ENCODE results near the gene OOSP4B.
"Not testable (repeated sequence)": the region's sequence is repeated elsewhere in the genome, so short reads cannot be mapped to it uniquely, and the experiment has no call there.

Gene OOSP4B

GRCh38 chr11:60016881-60017280 is at the start of gene OOSP4B:
Gene OOSP4B (plus strand): TSS chr11:60017181.
- H3K4me3 ChIP-seq (ENCODE audit: low read depth, low read length), result no peak within 1 kb of the TSS
- DNase-seq, result no peak
- H3K27ac ChIP-seq, result no peak within 1 kb of the TSS
- no peaks in the 10 kb centered on the region for H3K36me3 ChIP-seq
- peaks cover 2% of the 10 kb centered on the region for H3K9me3 ChIP-seq (ENCODE audit: severe bottlenecking)
- no peaks in the 10 kb centered on the region for H3K27me3 ChIP-seq (ENCODE audit: insufficient read depth, low read depth, severe bottlenecking)
- TF ChIP-seq CTCF (IDR thresholded peaks at IDR 0.05; ENCODE audit: low read depth, low read length), result no peak

GRCh38 chr11:59967677-59968394 is 49.1 kb upstream of the OOSP4B start:
- DNase-seq, result no peak
- no peak overlapping the region for H3K27ac ChIP-seq
- no peak overlapping the region for H3K4me3 ChIP-seq (ENCODE audit: low read depth, low read length)
- H3K9me3 ChIP-seq (ENCODE audit: severe bottlenecking), result no peaks in the 10 kb centered on the region
- no peak for TF ChIP-seq CTCF (IDR thresholded peaks at IDR 0.05; ENCODE audit: low read depth, low read length)
- no peaks in the 10 kb centered on the region for H3K36me3 ChIP-seq
- H3K27me3 ChIP-seq (ENCODE audit: insufficient read depth, low read depth, severe bottlenecking), result no peaks in the 10 kb centered on the region

- no peaks in the 10 kb centered on the region for H3K36me3 ChIP-seq
- H3K9me3 ChIP-seq (ENCODE audit: severe bottlenecking), result no peaks in the 10 kb centered on the region
- no peak overlapping the region for H3K27ac ChIP-seq
- no peak for DNase-seq
- no peaks in the 10 kb centered on the region for H3K27me3 ChIP-seq (ENCODE audit: insufficient read depth, low read depth, severe bottlenecking)
- no peak overlapping the region for H3K4me3 ChIP-seq (ENCODE audit: low read depth, low read length)
- no peak for TF ChIP-seq CTCF (IDR thresholded peaks at IDR 0.05; ENCODE audit: low read depth, low read length)
Measured at GRCh38 chr11:59968395-59968783, 48.6 kb upstream of the OOSP4B start.

- no peak for DNase-seq
- Histone ChIP-seq H3K27me3 (ENCODE audit: insufficient read depth, low read depth, severe bottlenecking) (no peaks in the 10 kb centered on the region), H3K4me3 (ENCODE audit: low read depth, low read length) (no peak overlapping the region), H3K27ac (no peak overlapping the region), H3K36me3 (no peaks in the 10 kb centered on the region), H3K9me3 (ENCODE audit: severe bottlenecking) (no peaks in the 10 kb centered on the region)
- TF ChIP-seq CTCF (IDR thresholded peaks at IDR 0.05; ENCODE audit: low read depth, low read length), result no peak
Measured at GRCh38 chr11:59973097-59973496, 43.9 kb upstream of the OOSP4B start.

- Histone ChIP-seq H3K36me3 (no peaks in the 10 kb centered on the region), H3K27me3 (ENCODE audit: insufficient read depth, low read depth, severe bottlenecking) (no peaks in the 10 kb centered on the region), H3K9me3 (ENCODE audit: severe bottlenecking) (no peaks in the 10 kb centered on the region), H3K27ac (no peak overlapping the region), H3K4me3 (ENCODE audit: low read depth, low read length) (no peak overlapping the region)
- TF ChIP-seq CTCF (IDR thresholded peaks at IDR 0.05; ENCODE audit: low read depth, low read length), result no peak
- DNase-seq, result no peak
Measured at GRCh38 chr11:59981106-59981770, 35.7 kb upstream of the OOSP4B start.

- not testable (repeated sequence) for H3K27ac ChIP-seq; H3K27me3 ChIP-seq (ENCODE audit: insufficient read depth, low read depth, severe bottlenecking); DNase-seq; H3K36me3 ChIP-seq; H3K9me3 ChIP-seq (ENCODE audit: severe bottlenecking); H3K4me3 ChIP-seq (ENCODE audit: low read depth, low read length)
Measured at GRCh38 chr11:59982037-59982436, 34.9 kb upstream of the OOSP4B start.

Measured in WERI-Rb-1 (cell line).